RWPE1 (cell line): ENCODE results near the gene FTSJ1.

ENCODE experiments used
- CTCF ChIA-PET: fragments of 350-600 bp; sonication (Branson Sonifier 250); formaldehyde crosslinking; extraction: SDS; loops from one replicate; lab custom pipeline; 2021; lab: Yijun Ruan, JAX
- POLR2A ChIA-PET: fragments of 400-600 bp; formaldehyde crosslinking; extraction: SDS; loops from one replicate; lab custom pipeline; 2020; ENCODE audit warnings: antibody characterized with exemption; ENCODE audit not compliant: low non-redundant PET; lab: Yijun Ruan, JAX
- DNase-seq: peaks from one replicate; pipeline ENCODE4 v3.0.0; 2012; ENCODE audit warnings: low spot score
- H3K27ac ChIP-seq: fragments of 450-650 bp; 2 replicates; pipeline ENCODE4 v1.5.1; 2017
- TF ChIP-seq, protein P1 (sequence below): fragments of 450-650 bp; conservative IDR thresholded peaks from 2 replicates; pipeline ENCODE4 v1.5.1; 2017; ENCODE audit warnings: low read depth, mild to moderate bottlenecking

FTSJ1 gene

DNA sequence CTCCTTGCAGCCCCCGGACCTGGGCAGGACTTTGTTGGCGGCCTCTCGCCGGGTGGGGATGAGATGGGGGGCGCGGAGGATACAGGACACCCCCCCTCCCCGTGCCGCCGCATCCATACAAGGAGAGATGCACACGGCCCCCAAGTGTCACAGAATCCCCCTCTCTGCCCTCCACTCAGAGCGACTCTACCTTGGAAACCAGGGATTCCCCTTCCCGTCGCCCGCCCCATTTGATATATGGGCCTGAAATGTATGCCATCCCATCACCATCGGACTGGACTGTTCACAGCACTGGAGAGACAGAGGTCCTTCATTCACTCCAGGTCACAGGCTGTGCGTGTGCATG lies 33.2 kb downstream of the FTSJ1 start:
- peak overlapping the region; percentile 80 for H3K27ac ChIP-seq
- no peak for DNase-seq
- POLR2A ChIA-PET, result no interaction called here
- CTCF ChIA-PET, result no interaction called here
- TF ChIP-seq, protein P1, sequence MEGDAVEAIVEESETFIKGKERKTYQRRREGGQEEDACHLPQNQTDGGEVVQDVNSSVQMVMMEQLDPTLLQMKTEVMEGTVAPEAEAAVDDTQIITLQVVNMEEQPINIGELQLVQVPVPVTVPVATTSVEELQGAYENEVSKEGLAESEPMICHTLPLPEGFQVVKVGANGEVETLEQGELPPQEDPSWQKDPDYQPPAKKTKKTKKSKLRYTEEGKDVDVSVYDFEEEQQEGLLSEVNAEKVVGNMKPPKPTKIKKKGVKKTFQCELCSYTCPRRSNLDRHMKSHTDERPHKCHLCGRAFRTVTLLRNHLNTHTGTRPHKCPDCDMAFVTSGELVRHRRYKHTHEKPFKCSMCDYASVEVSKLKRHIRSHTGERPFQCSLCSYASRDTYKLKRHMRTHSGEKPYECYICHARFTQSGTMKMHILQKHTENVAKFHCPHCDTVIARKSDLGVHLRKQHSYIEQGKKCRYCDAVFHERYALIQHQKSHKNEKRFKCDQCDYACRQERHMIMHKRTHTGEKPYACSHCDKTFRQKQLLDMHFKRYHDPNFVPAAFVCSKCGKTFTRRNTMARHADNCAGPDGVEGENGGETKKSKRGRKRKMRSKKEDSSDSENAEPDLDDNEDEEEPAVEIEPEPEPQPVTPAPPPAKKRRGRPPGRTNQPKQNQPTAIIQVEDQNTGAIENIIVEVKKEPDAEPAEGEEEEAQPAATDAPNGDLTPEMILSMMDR, result no peak

DNA sequence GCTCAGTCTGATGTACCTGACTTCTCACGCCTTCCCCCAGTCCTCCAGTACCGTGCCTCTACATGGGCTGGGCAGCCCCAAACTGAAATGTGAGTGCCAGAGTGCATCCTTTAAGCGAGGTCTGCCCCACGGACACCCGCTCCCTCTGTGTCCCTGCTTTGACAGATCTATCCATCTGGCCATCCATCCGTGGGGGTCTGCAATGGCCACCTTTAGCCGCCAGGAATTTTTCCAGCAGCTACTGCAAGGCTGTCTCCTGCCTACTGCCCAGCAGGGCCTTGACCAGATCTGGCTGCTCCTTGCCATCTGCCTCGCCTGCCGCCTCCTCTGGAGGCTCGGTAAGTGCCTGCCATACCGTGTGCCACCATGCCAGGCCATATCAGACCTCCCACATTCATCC lies 33.6 kb downstream of the FTSJ1 start:
- DNase-seq, result no peak
- POLR2A ChIA-PET, result no interaction called here
- TF ChIP-seq, protein P1, result no peak
- peak overlapping the region; percentile 80 for H3K27ac ChIP-seq
- CTCF ChIA-PET, result no interaction called here

- TF ChIP-seq, protein P1, result no peak
- DNase-seq, result no peak
- peak overlapping the region; percentile 29 for H3K27ac ChIP-seq
- ChIA-PET POLR2A (no interaction called here), CTCF (no interaction called here)
These were observed 35.6 kb downstream of the FTSJ1 start for GRCh38 chrX:48511560-48511959.

DNA sequence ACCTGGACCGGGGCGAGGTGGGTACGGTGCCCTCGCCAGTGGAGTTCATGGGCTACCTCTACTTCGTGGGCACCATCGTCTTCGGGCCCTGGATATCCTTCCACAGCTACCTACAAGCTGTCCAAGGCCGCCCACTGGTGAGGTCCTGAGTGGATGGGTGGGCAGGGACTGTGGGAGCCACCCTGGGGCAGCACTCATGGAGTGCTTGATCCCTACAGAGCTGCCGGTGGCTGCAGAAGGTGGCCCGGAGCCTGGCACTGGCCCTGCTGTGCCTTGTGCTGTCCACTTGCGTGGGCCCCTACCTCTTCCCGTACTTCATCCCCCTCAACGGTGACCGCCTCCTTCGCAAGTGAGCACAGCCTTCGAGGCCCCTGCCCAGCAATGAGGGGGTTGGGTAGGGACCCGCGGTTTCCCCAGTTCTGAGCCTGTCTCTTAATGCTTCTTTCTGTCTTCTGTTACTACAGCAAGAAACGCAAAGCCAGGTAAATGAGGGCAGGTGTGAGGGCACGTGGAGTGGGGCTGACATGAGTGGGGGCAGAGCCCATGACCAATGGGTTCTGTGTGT lies 36.5 kb downstream of the FTSJ1 start:
- ChIA-PET POLR2A (no interaction called here), CTCF (no interaction called here)
- DNase-seq, result no peak
- TF ChIP-seq, protein P1, result no peak
- H3K27ac ChIP-seq, result peak overlapping the region; percentile 65; the same call in 1 of the 2 replicates

DNA sequence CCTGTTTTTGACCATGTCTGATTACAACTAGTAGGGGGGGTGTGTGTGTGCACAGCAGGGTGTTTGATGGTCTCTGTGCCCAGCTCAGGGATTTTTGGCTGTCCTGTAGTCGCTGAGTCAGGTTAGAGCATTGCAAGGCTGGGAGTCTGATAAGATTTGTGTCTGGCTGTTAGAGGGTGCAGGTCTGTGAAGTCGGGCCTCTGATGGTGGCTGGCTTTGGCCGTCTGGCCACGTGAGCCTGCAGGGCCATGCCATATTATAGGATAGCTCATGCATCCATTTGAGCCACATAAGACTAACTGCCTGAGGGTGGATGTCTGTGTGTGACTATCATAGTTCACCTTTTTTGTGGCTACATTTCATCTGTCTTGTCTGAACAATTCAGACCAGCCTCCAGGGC lies 37.7 kb downstream of the FTSJ1 start:
- peak overlapping the region; percentile 65 for H3K27ac ChIP-seq
- TF ChIP-seq, protein P1, result no peak
- ChIA-PET CTCF (no interaction called here), POLR2A (no interaction called here)
- no peak for DNase-seq

- POLR2A ChIA-PET, result no interaction called here
- DNase-seq, result no peak
- TF ChIP-seq, protein P1, result no peak
- CTCF ChIA-PET, result interaction anchor here (0.6 kb wide), 1 partner anchor 40 kb away, joined by 3 read pairs; no protein-coding TSS in a partner anchor
- peak overlapping the region; percentile 65 for H3K27ac ChIP-seq
These were observed 38.3 kb downstream of the FTSJ1 start for GRCh38 chrX:48514126-48514806.
